Measurements from ENCODE around the gene TBC1D5.

The TBC1D5 gene

GRCh38 chr3:17333446-17333845 lies 409.0 kb downstream of the TBC1D5 start:
- no peak for DNase-seq

- no peak for DNase-seq
Measured at GRCh38 chr3:17330660-17331059, 411.8 kb downstream of the TBC1D5 start.

GRCh38 chr3:17329927-17330326 lies 412.5 kb downstream of the TBC1D5 start:
- DNase-seq: no peak

- no peak for DNase-seq
Measured at GRCh38 chr3:17322106-17322793, 420.2 kb downstream of the TBC1D5 start.

GRCh38 chr3:17320266-17320665 lies 422.2 kb downstream of the TBC1D5 start:
- DNase-seq: no peak

GRCh38 chr3:17315897-17316296 lies 426.5 kb downstream of the TBC1D5 start:
- no peak for DNase-seq

GRCh38 chr3:17314171-17314570 lies 428.3 kb downstream of the TBC1D5 start:
- DNase-seq: no peak

- DNase-seq: no peak
Measured at GRCh38 chr3:17313746-17314145, 428.7 kb downstream of the TBC1D5 start.

- no peak for DNase-seq
Measured at GRCh38 chr3:17310983-17311382, 431.4 kb downstream of the TBC1D5 start.

- no peak for DNase-seq
Measured at GRCh38 chr3:17307887-17308286, 434.5 kb downstream of the TBC1D5 start.

GRCh38 chr3:17307482-17307881 lies 434.9 kb downstream of the TBC1D5 start:
- no peak for DNase-seq

- no peak for DNase-seq
Measured at GRCh38 chr3:17304969-17305368, 437.5 kb downstream of the TBC1D5 start.

GRCh38 chr3:17302774-17303173 lies 439.7 kb downstream of the TBC1D5 start:
- no peak for DNase-seq

GRCh38 chr3:17302170-17302569 lies 440.3 kb downstream of the TBC1D5 start:
- DNase-seq: no peak

- no peak for DNase-seq
Measured at GRCh38 chr3:17301271-17301670, 441.2 kb downstream of the TBC1D5 start.

- DNase-seq: no peak
Measured at GRCh38 chr3:17300441-17300840, 442.0 kb downstream of the TBC1D5 start.

- DNase-seq: no peak
Measured at GRCh38 chr3:17298038-17298437, 444.4 kb downstream of the TBC1D5 start.

GRCh38 chr3:17292556-17292955 lies 449.9 kb downstream of the TBC1D5 start:
- no peak for DNase-seq

GRCh38 chr3:17290894-17291293 lies 451.5 kb downstream of the TBC1D5 start:
- no peak for DNase-seq

- DNase-seq: no peak
Measured at GRCh38 chr3:17288839-17289399, 453.5 kb downstream of the TBC1D5 start.

- DNase-seq: no peak
Measured at GRCh38 chr3:17287006-17287689, 455.3 kb downstream of the TBC1D5 start.

GRCh38 chr3:17278006-17278405 lies 464.4 kb downstream of the TBC1D5 start:
- no peak for DNase-seq

GRCh38 chr3:17266846-17267245 lies 475.6 kb downstream of the TBC1D5 start:
- DNase-seq: no peak

GRCh38 chr3:17261627-17262369 lies 480.6 kb downstream of the TBC1D5 start:
- DNase-seq: no peak
